HUDEP-2 (cell line): ENCODE measurements around the gene SPPL3.
"Not testable (repeated sequence)": the region's sequence is repeated elsewhere in the genome, so short reads cannot be mapped to it uniquely, and the experiment has no call there.

Experiments used
- DNase-seq, 76 experiments: peaks; one replicate each; lab custom pipeline; 2025; ENCODE audit not compliant: unreplicated experiment in 76 of 76; lab: John Stamatoyannopoulos, UW

SPPL3 gene

DNA sequence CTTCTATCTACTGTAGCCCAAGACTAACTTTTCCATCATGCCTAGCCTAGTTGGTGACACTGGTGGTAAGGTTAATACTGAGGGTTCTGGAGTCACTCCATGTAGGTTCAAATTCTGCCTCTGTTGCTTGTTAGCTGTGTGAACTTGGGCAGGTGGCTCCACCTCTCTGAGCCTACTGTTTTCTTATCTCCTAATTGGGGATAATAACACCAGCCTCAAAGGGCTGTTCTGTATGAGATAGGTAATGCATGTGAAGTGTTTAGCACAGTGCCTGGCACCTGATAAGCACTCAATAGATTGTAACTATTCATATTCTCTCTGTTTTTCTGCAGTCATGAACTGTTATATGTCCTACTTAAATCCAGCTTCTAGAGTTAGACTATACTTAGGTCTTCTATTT lies 17.5 kb upstream of the SPPL3 start:
- peak in 14 of 76 experiments; percentile 3 to 64 (median 22) for DNase-seq

DNA sequence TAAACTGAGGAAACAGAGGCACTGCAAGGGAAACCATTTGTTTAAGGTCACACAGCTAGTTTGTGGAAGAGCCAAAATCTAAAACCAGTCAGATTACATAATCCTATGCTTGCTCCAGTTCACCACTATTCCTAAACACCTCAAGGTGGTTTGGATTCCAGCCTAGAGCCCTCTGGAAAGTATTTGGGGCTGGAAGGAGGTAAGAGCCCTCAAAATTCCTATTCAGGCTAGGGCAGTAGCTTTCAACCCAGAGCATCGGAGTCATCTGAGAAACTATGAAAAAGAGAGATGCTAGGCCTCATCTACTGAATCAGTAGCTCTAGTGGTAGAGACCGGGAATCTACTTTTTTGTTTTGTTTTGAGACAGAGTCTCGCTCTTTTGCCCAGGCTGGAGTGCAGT lies 16.0 kb upstream of the SPPL3 start:
- no peak for DNase-seq

DNA sequence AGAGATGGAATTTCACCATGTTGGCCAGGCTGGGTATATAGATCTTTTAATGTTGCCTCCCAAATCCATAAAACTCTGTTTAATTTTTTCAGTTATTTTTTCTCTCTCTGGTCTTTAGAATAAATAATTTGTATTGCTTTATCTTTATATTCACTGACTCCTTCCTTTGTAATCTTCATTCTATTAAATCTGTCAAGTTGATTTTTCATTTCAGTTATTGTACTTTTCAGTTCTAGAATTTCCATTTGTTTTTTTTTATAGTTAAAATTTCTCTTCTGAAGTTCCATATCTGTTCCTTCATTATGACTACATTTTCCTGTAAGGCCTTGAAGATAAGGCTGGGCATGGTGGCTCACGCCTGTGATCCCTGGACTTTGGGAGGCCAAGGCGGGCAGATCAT lies 13.6 kb upstream of the SPPL3 start:
- DNase-seq: no peak

DNA sequence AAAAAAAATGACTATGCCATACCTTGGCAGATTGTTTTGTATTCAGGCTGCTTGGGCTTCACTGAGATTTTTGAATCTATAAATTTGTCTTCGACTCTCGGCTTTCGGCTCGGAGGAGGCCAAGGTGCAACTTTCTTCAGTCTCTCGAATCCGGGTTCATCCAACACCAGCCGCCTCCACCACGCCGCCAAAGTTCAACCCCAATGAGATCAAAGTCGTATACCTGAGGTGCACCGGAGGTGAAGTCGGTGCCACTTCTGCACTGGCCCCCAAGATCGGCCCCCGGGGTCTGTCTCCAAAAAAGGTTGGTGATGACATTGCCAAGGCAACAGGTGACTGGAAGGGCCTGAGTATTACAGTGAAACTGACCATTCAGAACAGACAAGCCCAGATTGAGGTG lies 12.4 kb upstream of the SPPL3 start:
- DNase-seq: no peak

DNA sequence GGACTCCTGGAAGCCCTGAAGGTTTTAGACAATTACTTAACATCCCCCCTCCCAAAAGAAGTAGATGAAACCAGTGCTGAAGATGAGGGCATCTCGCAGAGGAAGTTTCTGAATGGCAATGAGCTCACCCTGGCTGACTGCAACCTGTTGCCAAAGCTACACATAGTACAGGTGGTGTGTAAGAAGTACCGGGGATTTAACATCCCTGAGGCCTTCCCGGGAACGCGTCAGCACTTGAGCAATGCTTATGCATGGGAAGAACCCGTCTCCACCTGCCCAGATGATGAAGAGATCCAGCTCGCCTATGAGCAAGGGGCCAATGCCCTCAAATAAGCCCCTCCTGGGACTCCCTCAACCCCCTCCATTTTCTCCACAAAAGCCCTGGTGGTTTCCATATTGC lies 10.6 kb upstream of the SPPL3 start:
- no peak for DNase-seq

DNA sequence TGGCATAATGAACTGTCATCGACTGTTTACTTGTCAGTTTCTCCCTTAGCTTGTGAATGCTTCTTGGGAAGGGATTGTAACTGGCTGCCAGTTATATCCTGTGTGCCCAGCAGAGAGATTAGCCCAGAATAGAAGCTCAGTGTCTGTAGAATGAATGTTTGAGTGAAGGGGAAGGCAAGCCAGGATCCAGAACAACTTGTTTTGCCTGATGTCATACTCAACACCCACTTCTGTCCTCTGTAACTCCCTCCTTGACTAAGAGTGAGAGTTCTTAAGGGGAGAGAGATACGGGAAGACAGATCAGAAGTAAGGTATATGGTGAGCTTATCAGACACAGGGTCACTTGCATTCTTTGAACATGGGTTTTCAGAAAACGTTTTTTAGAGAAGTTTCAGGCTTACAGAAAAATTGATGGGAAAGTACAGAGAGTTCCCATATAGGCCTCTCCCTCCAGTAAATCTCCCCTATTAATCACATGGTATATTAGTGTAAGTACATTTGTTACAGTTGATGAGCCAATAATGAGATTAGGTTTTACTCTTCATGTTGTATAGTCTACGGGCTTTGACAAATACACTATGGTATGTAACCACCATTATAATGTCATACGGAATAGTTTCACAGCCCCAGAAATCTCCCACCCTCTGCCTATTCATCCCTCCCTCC lies 5.6 kb upstream of the SPPL3 start:
- DNase-seq: no peak

DNA sequence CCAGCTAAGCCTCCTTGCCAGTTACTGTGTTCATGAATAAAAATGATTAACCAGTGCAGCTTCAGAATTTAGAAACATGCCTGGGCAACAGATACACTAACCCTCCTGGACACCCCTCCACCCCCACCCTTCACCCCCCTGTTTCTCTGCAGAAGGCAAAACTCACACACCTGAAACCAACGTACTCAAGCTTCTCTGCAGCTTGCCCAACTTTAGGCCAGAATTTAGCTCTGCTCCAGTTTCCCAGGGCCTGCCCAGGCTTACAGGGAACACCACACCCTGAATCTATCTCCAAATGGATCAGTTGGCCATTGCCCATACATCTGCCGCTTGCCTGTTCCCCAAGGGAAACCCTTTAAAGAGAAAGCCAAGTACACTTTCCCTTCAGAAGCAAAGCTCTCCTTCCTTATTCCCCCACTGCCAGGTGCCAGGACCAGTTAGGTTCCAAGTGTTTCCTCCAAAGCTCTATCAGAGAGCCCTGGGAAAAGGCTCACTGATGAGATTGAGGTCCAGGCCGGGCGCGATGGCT lies 1.8 kb upstream of the SPPL3 start:
- peak in 5 of 76 experiments; percentile 7 to 19 (median 9) for DNase-seq

DNA sequence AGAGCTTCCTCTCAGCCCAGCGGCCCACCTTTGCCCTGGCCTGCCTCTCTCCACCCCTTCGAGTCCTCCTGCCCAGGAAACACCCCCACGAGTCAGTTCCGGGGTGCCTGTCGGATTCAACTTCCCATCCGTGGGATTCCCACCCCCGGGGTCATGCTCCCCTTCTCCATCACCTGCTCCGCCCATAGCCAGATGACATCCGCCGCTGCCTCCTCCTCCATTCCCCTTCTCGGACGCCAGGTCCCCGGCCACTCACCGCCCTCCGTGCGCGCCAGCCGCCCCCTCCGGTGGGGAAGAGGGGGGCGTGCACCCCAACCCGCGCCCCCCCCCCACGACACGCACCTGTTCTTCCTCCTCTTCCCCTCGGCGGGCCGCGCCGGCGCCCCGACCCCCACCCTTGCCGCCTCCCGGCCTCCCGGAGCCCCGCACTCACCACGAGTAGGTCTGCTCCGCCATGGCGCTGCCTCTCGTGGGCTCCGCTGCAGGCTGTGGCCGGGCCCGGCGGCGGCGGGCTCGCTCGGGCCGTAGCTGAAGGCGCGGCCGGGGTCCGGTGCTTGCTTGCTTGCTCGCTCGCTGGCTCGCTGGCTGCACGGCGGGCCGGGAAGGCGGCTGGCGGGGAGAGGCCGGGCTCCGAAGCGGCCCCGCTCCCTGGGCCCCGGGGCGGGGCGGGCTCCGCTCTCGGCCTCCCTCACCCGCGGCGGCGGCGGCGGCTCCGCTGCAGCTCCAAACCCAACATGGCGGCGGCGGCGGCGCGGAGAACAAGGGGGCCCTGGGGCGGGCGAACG lies 554 bp downstream of the SPPL3 start:
- DNase-seq: peak in 22 of 76 experiments; percentile 8 to 82 (median 18)

DNA sequence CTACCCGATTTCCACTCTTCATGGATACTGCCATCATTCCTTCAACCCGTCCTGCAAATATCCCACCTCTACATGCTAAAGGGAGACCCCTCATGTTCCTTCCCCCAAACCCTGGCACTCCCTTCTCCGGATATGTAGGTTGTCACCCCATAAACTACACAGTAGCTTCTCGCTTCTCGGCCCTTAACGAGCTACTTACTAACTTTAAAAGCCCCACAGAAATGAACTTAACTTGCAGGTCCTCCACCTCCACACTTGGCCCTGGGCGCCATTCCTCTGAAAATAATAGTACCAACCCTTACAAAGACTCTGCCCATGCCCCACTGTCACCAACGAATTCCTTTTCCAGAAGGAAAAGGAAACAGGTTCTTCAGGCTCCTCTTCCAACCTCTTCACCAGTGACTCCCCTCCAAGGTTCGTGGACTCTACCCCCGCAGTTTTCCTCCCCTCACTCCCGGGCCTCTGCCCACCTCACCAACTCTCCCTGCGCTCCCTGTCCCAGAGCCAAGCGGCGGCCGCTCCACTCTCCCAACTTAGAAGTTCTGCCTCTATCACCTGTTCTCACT lies 1.2 kb downstream of the SPPL3 start:
- peak in 1 of 76 experiments; percentile 31 for DNase-seq

DNA sequence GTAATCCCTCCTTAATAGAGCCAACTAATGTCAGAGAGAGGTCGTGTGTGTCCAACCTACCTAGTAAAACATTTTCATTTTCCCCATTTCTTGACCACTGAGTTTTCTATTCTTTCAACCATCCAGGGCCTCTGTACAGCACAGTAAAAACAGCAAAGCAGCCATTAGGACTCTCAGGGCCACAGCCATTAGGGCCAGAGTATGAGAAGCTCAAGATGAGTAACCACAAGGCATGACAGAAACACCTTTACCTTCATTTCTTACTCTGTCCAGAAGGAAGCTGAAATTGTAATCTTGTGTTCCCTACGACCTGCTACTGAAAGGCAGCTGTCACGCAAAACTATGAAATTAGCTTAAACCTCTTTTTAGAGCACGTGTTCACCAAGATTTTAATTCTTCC lies 2.3 kb downstream of the SPPL3 start:
- no peak for DNase-seq

DNA sequence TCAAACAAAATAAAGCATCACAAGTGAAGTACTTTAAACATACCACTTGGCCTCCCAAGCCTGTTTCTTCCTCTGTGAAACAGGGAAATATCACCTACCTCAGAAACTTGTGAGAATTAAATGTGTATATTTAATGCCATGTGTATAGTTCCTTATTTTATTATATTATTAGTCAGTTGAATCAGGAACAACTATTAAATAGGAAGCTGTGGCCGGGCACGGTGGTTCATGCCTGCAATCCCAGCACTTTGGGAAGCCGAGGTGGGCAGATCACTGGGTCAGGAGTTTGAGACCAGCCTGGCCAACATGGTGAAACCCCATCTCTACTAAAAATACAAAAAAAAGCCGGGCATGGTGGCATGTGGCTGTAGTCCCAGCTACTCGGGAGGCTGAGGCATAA lies 3.1 kb downstream of the SPPL3 start:
- not testable (repeated sequence) for DNase-seq

DNA sequence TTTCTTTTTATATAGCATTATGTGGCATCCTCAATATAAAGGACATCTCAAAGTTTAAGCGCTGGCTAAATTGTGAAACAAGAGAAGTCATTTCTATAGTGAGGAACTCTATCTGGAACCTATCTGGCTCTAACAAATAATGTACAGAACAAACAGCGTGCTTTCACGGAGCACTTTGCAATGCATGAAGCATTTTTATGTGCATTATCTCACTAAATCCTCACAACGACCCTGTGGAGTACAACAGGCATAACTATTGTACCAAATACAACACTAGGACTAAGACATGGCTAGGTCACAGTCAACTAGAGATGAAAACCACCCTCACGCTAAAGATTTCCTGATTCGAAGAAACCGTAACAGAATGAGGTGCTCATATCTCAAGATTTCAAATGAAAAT lies 8.6 kb downstream of the SPPL3 start:
- DNase-seq: no peak

DNA sequence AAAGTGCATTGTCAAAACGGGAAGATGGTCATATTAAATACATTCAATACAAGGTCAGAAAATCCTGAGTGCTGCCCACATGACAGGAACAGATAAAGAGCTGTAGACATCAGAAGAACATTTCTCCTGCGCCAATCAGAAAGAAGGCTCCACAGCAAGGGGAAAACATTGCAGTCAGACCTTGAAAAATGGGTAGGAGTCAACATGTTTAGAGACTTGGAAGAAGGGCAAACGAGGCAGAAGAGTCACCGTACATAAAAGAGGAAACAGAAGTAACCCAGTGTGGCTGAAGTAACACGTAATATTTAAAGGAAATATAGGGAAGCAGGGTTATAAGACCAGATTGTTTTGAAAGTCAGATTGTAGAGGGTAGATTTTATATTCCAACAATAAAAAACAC lies 11.9 kb downstream of the SPPL3 start:
- DNase-seq: peak in 16 of 76 experiments; percentile 5 to 50 (median 20)

DNA sequence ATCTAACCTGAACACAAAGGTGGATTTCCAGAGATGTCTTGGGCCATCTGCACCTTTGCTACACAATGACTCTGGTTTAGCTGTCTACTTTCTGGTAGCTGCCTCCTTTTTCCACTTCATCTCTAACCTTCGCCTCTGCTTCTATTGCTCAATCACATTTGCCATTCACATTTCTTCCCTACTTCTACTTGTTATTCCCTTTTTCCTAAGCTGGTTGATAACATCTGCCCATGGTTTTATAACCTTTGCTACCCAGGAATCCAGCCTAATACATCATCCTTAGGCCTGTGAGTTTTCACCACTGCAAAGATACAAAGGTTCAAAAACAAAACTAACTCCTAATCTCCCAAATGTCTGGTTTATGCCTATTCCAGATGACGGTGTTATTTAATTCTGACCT lies 13.2 kb downstream of the SPPL3 start:
- DNase-seq: no peak

DNA sequence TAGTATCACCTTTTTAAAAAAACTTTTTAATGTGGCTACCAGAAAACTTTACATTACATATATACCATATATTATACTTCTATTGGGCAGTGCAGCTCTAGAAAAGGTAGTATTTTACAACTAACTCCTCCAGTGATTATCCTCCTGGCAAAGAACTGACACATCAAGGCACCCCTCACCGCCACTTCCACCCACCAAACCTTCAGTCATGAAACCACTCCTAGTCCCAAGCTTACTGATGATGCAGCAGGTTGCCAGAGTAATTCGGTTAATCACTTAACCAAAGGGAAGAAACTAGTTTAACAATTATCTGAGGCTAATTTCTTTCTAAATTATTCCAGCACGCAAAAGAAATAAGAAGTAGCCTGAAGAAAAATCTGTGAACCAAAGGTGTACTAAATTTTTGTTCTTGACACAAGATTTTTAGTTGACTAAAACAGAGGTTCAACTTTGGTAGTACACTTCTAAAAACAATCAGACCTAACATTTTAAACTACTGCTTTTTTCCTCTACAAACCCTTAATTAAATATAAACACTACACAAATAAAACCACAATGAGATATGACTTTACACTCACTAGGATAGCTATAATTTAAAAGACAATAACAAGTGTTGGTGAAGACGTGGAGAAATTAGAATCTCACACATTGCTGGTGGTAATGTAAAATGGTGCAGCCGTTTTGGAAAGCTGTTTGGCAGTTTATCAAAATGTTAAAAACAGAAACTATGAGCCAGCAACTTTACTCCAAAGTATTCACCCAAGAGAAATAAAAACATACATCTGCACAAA lies 16.7 kb downstream of the SPPL3 start:
- no peak for DNase-seq

DNA sequence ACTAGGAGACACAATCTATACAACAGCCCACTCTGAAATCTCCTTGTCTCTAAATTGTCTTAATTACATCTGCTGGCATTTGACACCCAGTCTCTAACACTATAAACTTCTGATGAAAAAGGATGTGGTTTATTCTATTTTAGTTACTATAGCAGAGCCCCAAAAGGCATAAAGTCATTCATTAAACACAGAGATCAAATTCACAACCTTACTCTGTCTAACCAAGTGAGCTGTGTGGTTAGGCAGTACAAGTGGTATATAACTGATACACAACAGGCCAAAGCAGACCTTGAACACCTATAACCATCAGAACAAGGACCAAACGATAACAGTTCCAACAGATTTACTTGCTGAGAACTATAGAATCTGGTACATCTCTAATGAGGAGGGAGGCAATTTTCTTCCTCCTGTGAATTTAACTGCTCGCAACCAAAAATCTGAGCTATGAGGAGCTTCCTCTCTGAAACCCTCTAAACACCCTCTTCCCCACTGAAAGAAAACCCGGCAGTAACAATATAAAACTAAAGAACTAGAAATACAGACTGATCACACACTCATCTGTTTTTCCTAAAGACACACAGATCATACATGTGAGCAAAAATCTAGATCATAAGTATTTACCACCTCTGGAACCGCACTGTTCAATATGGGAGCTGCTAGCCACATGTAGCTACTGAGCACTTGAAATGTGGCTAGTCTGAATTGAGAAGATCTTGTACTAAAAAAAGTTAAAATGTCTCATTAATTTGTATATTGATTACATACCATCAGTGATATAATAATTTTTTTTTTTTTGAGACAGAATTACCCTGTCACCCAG lies 17.7 kb downstream of the SPPL3 start:
- DNase-seq: no peak

DNA sequence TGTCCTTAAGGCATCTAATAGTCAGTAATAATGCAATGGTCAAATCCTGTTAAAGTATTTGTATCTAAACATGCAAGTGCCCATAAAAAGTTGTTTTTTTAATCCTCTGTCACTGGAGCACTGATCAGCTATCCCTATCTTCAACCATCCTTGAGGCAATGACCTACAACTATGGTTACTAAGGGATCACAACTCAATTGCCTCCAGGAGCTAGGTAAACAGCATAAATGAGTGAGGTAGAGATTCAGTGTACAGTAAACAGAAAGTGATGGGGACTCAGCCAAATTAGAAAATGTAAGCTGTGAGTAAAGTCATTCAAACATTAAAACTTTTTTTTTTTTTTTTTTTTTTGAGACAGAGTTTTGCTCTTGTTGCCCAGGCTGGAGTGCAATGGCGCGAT lies 18.6 kb downstream of the SPPL3 start:
- DNase-seq: no peak

DNA sequence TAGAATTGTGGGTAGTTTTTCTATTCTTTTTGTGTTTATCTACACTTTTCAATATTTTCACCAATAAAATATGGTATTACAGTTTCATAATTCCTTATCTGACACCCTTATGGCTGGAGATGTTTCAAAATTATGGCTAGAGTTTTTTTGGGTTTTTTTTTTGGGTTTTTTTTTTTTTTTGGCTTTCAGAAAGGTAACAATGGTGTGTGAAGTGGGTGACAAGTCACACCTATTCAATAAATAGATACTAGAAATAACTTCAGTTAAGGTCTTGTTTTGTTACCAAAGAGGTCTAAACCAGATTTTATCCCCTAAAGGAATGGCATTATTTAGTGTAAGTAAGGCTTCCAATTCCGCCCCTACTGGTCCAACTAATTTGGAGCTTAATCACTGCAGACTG lies 19.5 kb downstream of the SPPL3 start:
- no peak for DNase-seq

DNA sequence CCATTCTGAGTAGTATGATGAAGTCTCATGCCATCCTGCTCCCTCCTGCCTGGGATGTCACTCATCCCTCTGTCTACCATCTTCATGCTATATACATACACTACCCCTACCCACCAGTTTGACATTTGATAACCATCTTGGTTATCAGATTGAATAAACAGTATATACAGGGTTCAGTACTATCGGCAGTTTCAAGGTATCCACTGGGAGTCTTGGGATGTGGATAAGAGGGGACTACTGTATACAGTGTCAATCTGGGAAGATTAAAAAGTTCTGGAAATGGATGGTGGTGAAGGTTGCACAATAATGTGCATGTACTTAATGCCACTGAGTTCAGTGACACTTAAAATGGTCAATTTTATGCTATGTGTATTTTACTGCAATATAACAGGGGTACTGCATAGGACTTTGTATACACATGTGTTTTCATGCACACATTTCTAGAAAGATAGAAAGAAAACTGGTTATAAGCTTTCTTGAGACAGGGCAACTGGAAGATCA lies 22.1 kb downstream of the SPPL3 start:
- no peak for DNase-seq

DNA sequence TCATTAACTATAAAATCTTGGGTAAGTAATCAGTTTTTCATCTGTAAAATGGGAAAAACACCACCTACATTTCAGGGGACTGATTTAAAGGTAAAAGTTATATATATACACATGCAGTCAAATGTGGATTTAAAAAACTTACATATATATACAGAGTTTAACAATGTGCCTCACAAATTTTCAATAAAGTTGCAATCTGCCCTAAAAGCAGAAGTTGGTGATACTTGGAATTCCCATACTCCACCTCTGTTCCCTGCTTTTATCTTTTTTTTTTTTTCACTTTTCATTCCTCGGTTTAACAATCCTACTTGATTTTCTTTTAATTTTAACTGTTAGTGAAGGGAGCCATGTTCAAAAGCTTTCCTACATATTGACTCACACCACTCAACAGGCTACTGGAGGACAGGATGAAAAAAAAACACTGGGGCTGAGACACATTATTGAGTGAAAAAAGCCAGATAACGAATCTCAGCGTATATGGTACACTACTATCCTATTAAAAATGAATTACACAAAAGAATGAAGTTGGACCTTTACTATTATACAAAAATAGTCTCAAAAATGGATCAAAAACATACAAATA lies 24.3 kb downstream of the SPPL3 start:
- DNase-seq: no peak
